CD14-positive monocyte (primary cell): ENCODE results near the gene ST13. TPM values are rescaled to one million over a fixed set of nuclear protein-coding genes. Genes with fewer than 3 reads are reported as not detected.

Experiments used
- DNase-seq, 3 donors: peaks; one replicate each; pipeline ENCODE4 v3.0.0-alpha.2; 2011 to 2022
- H2AFZ ChIP-seq: 2 replicates; pipeline ENCODE4 v1.6.0; 2012; ENCODE audit warnings: mild to moderate bottlenecking, low read depth, low read length, inconsistent platforms; ENCODE audit not compliant: insufficient read depth, poor library complexity, severe bottlenecking
- H3K27ac ChIP-seq, 2 donors: 1 replicate in 1 of 2; 2 replicates in 1 of 2; pipeline ENCODE4 v1.5.1; 2012 to 2013; ENCODE audit warnings: low read length in 2 of 2, control low read depth in 1 of 2, inconsistent platforms in 1 of 2, low read depth in 1 of 2, mild to moderate bottlenecking in 1 of 2
- H3K27me3 ChIP-seq, 2 donors: one replicate each; pipeline versions ENCODE4 v1.6.0 to v1.6.1; 2011 to 2013; ENCODE audit warnings: low read length in 2 of 2; ENCODE audit not compliant: control insufficient read depth in 2 of 2, insufficient read depth in 2 of 2
- H3K36me3 ChIP-seq, 2 donors: replicated peaks in 1 of 2; 1 replicate in 1 of 2; 2 replicates in 1 of 2; pipeline versions ENCODE4 v1.5.1 to v1.6.1; 2012 to 2013; ENCODE audit warnings: low read length in 2 of 2, control low read depth in 1 of 2, inconsistent platforms in 1 of 2, mild to moderate bottlenecking in 1 of 2; ENCODE audit not compliant: insufficient read depth in 2 of 2, control insufficient read depth in 1 of 2
- H3K4me1 ChIP-seq, 2 donors: 1 replicate in 1 of 2; 2 replicates in 1 of 2; pipeline versions ENCODE4 v1.5.1 to v1.6.1; 2012 to 2013; ENCODE audit warnings: low read length in 2 of 2, control low read depth in 1 of 2, inconsistent platforms in 1 of 2, mild to moderate bottlenecking in 1 of 2, moderate library complexity in 1 of 2; ENCODE audit not compliant: insufficient read depth in 2 of 2, control insufficient read depth in 1 of 2
- H3K4me2 ChIP-seq: replicated peaks from 2 replicates; pipeline ENCODE3; 2012; ENCODE audit warnings: low read length, moderate library complexity, mild to moderate bottlenecking; ENCODE audit not compliant: poor library complexity, severe bottlenecking; ENCODE audit errors: extremely low read depth
- H3K4me3 ChIP-seq, 3 experiments: fragments of 200-600 bp in 1 of 3; sonication (generic) in 1 of 3; replicated peaks in 1 of 3; 1 replicate in 2 of 3; 2 replicates in 1 of 3; pipeline ENCODE4 v1.5.1; 2011 to 2013; ENCODE audit warnings: low read length in 3 of 3, mild to moderate bottlenecking in 3 of 3, control low read depth in 2 of 3, low read depth in 2 of 3, inconsistent platforms in 1 of 3, moderate library complexity in 1 of 3
- H3K79me2 ChIP-seq: 2 replicates; pipeline ENCODE4 v1.6.0; 2012; ENCODE audit warnings: mild to moderate bottlenecking, control low read depth, inconsistent platforms, low read length, moderate library complexity; ENCODE audit not compliant: insufficient read depth
- H3K9ac ChIP-seq: 2 replicates; pipeline ENCODE4 v1.6.0; 2017; ENCODE audit warnings: low read length, mild to moderate bottlenecking; ENCODE audit not compliant: insufficient read depth, poor library complexity, severe bottlenecking
- H3K9me3 ChIP-seq, 2 donors: replicated peaks in 1 of 2; 1 replicate in 1 of 2; 2 replicates in 1 of 2; pipeline versions ENCODE4 v1.5.1 to v1.6.1; 2012 to 2013; ENCODE audit warnings: low read length in 2 of 2, control low read depth in 1 of 2; ENCODE audit not compliant: control insufficient read depth in 1 of 2, insufficient read depth in 1 of 2
- H4K20me1 ChIP-seq: 2 replicates; pipeline ENCODE4 v1.6.0; 2012; ENCODE audit warnings: mild to moderate bottlenecking, low read length, control low read depth, moderate library complexity; ENCODE audit not compliant: insufficient read depth
- H3K27ac Mint-ChIP-seq, 7 donors: one replicate each; pipeline ENCODE4 v1.8.0; 2020; ENCODE audit warnings: mild to moderate bottlenecking in 7 of 7, mixed read lengths in 7 of 7, moderate library complexity in 6 of 7, inconsistent platforms in 2 of 7
- H3K27me3 Mint-ChIP-seq, 3 donors: one replicate each; pipeline ENCODE4 v1.8.0; 2021 to 2022; ENCODE audit warnings: low read depth in 3 of 3, mild to moderate bottlenecking in 3 of 3, mixed read lengths in 3 of 3, moderate library complexity in 3 of 3, inconsistent platforms in 1 of 3
- H3K36me3 Mint-ChIP-seq, 2 donors: one replicate each; pipeline ENCODE4 v1.8.0; 2020; ENCODE audit warnings: mixed read lengths in 2 of 2, inconsistent platforms in 1 of 2, mild to moderate bottlenecking in 1 of 2
- H3K4me1 Mint-ChIP-seq: one replicate; pipeline ENCODE4 v1.8.0; 2020; ENCODE audit warnings: mild to moderate bottlenecking, mixed read lengths
- H3K4me3 Mint-ChIP-seq, 2 donors: one replicate each; pipeline ENCODE4 v1.8.0; 2020; ENCODE audit warnings: mild to moderate bottlenecking in 2 of 2, mixed read lengths in 2 of 2, moderate library complexity in 1 of 2
- H3K9me3 Mint-ChIP-seq, 7 donors: one replicate each; pipeline ENCODE4 v1.8.0; 2020 to 2022; ENCODE audit warnings: mixed read lengths in 7 of 7, mild to moderate bottlenecking in 6 of 7, moderate library complexity in 6 of 7, inconsistent platforms in 2 of 7
- WGBS: methylation state at CpG from one replicate; pipeline ENCODE4 v1.1.5; 2013; ENCODE audit warnings: missing lambda C conversion rate; ENCODE audit not compliant: insufficient coverage; 5-methylcytosine and 5-hydroxymethylcytosine counted together
- intact Hi-C, 2 donors: fragments of 100-400 bp; cut with micrococcal nuclease; formaldehyde crosslinking; loops; one replicate each; pipeline versions ENCODE4 v1.15.0 to v1.15.1; 2023
- polyA plus RNA-seq, 3 donors: library from polyadenylated mRNA; depleted of rRNA in 1 of 3; unstranded in 2 of 3; stranded (reverse) in 1 of 3; fragments of 300-500 nt in 2 of 3; fragments of >200 nt in 1 of 3; fragmentation: Illumina TruSeq in 2 of 3; gene quantifications; 1 replicate in 2 of 3; 2 replicates in 1 of 3; pipeline ENCODE4 v1.2.3, GENCODE V29; 2012 to 2021
- TF ChIP-seq, protein P1 (sequence below): fragments of 200-600 bp; IDR thresholded peaks from one replicate; pipeline ENCODE4 v1.8.0; 2022; ENCODE audit warnings: antibody characterized with exemption, mild to moderate bottlenecking

ST13 gene
- polyA plus RNA-seq, 3 donors = 56.1 to 81.3 (median 67.2) TPM

DNA sequence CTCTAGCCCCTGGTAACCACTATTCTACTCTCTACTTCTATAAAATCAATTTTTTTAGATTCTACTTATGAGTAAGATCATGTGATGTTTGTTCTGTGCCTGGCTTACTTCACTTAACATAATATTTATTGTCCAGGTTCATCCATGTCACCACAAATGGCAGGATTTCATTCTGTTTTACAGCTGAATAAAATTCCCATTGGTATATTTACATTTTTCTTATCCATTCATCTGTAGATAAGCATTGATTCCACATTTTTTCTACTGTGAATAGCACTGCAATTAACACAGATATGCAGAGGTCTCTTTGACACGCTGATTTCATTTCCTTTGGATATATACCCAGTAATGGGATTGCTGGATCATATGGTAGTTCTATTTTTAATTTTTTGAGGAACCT is 53.1 kb downstream of the ST13 start:
- intact Hi-C loops = no loop called here
- TF ChIP-seq, protein P1, sequence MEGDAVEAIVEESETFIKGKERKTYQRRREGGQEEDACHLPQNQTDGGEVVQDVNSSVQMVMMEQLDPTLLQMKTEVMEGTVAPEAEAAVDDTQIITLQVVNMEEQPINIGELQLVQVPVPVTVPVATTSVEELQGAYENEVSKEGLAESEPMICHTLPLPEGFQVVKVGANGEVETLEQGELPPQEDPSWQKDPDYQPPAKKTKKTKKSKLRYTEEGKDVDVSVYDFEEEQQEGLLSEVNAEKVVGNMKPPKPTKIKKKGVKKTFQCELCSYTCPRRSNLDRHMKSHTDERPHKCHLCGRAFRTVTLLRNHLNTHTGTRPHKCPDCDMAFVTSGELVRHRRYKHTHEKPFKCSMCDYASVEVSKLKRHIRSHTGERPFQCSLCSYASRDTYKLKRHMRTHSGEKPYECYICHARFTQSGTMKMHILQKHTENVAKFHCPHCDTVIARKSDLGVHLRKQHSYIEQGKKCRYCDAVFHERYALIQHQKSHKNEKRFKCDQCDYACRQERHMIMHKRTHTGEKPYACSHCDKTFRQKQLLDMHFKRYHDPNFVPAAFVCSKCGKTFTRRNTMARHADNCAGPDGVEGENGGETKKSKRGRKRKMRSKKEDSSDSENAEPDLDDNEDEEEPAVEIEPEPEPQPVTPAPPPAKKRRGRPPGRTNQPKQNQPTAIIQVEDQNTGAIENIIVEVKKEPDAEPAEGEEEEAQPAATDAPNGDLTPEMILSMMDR = no peak
- H3K36me3 Mint-ChIP-seq = peaks cover 7 to 18% of the 10 kb centered on the region in 2 donors

DNA sequence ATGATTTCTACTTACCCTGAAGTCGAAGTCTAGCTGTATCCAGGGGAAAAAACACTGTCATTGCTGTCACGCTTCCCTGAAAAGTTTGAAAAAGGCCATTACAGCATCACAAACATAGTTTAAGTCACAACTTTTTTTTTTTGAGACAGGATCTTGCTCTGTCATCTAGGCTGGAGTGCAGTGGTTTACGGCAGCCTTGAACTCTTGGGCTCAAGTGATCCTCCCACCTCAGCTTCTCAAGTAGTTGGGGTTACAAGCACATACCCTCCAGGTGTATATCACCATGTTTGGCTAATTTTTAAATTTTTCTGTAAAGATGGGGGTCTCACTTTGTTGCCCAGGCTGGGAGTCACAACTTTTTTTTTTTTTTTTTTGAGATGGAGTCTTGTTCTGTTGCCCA is 57.4 kb downstream of the ST13 start:
- intact Hi-C loops = no loop called here
- Histone ChIP-seq H3K9me3 (no peaks in the 10 kb centered on the region), H3K9ac (no peak overlapping the region), H3K4me3 (no peak overlapping the region), H3K27ac (no peak overlapping the region), H3K27me3 (no peaks in the 10 kb centered on the region), H4K20me1 (no peaks in the 10 kb centered on the region), H3K4me2 (no peak overlapping the region), H3K36me3 (no peaks in the 10 kb centered on the region), H3K4me1 (no peaks in the 10 kb centered on the region), H3K79me2 (no peaks in the 10 kb centered on the region), H2AFZ (no peak overlapping the region)
- Mint-ChIP-seq H3K9me3 (no peaks in the 10 kb centered on the region), H3K4me3 (no peak overlapping the region), H3K36me3 (peaks cover 12 to 17% of the 10 kb centered on the region in 2 donors), H3K27ac (no peak overlapping the region), H3K27me3 (peaks cover 0 to under 1% (median 0%) of the 10 kb centered on the region in 3 donors), H3K4me1 (no peaks in the 10 kb centered on the region)
- no peak for DNase-seq
- WGBS = no CpG with 5 or more reads among the region's 3 CpGs
- TF ChIP-seq, protein P1 = no peak

More for the DNA sequence above, 53.1 kb downstream of the ST13 start:
- no CpG with 5 or more reads among the region's 1 CpG for WGBS
- peak overlapping the region in 1 of 7 donors; percentile 42 for H3K27ac Mint-ChIP-seq
- H3K9me3 Mint-ChIP-seq = peaks cover 0 to 3% (median 0%) of the 10 kb centered on the region in 7 donors
- H3K27me3 ChIP-seq = no peaks in the 10 kb centered on the region
- no peaks in the 10 kb centered on the region for H3K4me1 Mint-ChIP-seq
- H3K4me3 Mint-ChIP-seq = no peak overlapping the region
- no peak overlapping the region for H3K27ac ChIP-seq
- H3K4me3 ChIP-seq = no peak overlapping the region
- H3K4me1 ChIP-seq = no peaks in the 10 kb centered on the region
- no peak overlapping the region for H3K4me2 ChIP-seq
- H4K20me1 ChIP-seq = no peaks in the 10 kb centered on the region
- no peak for DNase-seq
- no peaks in the 10 kb centered on the region for H3K36me3 ChIP-seq
- H3K79me2 ChIP-seq = no peaks in the 10 kb centered on the region
- no peak overlapping the region for H2AFZ ChIP-seq
- H3K9ac ChIP-seq = no peak overlapping the region
- H3K27me3 Mint-ChIP-seq = peaks cover 0 to 2% (median 0%) of the 10 kb centered on the region in 3 donors
- H3K9me3 ChIP-seq = no peaks in the 10 kb centered on the region
